GM21390 (cell line): ENCODE results near the gene SRGAP3.
"Not testable (repeated sequence)": the region's sequence is repeated elsewhere in the genome, so short reads cannot be mapped to it uniquely, and the experiment has no call there.

Experiments used
- ATAC-seq: cut with Tn5 transposase; IDR thresholded peaks from one replicate; pipeline ENCODE4 v1.9.1; 2021; ENCODE audit not compliant: unreplicated experiment

SRGAP3 gene

DNA sequence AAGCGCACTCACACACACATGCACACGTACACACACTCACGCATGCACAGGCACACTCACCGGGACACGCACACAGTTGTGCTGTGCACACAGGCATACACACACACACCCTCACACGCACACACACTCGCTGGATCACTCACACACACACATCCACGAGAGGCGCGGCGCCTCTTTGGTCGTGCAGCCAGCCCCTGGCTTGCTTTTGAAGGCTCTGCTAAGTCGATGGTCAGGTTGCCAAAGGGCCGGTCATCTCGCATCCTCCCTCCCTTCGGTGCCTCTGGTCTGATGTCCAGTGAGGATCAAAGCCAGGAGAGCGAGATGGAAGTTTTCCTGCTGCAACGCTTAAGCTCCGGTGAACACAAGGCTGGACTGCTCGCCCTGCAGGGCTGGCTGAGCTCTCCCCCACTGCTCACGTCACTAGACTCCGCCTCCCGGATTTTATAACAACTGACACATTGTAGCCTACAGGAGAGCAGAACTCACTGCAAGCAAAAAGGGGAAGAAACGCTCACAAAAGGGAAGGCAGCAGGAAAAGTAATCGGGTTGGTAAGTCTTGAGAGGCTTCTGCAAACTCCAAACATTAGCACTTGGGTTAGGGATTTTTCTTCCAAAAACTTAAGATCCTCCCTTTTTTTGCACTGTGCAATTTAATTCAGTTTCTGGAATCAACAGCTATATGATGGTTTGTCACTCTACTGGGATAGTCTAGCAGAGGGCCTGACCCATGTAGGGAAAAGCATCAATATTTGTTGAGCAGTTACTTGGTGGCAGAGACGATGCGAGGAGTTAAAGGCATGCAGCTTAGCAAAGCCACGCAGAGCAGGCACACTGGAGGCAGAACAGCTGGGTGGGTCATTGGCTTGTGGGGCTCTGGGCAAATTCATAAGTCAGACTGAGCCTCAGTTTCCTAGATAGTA, at the start of gene SRGAP3:
Gene SRGAP3 (minus strand): TSS at position 374 of the 920 bp plus-strand sequence. CDS start 695 bp downstream, outside the sequence.
- peak; percentile 100 for ATAC-seq

DNA sequence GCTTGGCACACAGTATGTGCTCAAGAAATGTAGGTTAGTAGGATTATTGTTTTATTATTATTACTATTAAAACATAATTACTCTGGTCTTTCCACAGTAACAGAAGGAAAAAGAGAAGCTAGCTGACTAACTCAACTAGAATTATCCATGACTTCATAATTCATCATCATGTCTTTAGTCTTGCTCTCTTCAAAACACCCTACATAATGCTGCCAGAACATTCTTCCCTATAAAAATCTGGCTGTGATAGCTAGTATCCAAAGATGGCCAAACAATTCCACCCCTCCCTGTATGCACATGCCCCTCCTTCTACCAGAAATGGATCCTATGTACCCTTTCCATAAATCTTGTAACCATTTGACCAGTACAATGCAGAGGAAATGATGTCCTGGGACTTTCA, 48.8 kb upstream of the SRGAP3 start:
- ATAC-seq, result no peak

DNA sequence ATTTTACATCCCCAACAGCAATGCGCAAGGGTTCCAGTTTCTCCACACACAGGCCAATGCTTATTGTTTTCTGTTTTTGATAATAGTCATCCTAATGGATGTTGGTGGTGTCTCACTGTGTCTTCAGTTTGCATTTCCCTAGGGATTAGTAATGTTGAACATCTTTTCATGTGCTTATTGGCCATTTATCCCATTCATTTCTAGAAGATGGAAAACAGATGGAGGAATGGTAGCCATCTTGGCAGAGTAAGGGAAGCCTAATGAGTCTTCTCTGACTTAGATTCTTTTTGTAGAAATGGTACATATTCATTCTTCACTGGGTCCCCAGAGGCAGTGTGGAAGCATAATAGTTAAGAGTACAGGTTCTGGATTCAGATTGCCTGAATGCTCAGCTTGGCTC, 46.8 kb upstream of the SRGAP3 start:
- no peak for ATAC-seq

DNA sequence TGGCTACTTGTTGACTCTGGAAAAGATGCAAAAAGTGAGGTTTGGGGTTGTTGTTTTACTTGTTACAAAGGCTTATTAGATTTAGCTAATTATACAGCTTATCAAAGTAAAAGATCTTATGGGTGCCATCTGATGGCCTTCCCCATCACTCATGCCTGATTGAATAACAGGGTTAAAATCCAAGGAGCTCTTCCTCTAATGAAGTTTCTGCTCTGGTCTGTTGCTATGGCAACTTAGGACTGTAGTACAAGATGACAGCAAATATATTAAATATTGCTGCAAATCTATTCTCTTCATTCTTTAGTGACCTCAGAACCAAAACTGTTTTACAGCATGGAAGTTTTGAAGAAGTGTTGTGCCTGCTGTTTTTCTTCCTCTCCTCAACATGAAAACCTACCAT, 45.6 kb upstream of the SRGAP3 start:
- no peak for ATAC-seq

DNA sequence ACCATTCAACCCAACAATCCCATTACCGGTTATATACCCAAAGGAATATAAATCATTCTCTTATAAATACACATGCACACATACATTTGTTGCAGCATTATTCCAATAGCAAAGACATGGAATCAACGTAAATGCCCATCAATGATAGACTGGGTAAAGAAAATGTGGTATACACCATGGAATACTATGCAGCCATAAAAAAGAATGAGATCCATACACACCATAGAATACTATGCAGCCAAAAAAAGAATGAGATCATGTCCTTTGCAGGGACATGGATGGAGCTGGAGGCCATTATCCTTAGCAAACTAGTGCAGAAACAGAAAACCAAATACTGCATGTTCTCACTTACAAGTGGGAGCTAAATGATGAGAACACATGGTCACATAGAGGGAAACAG, 44.5 kb upstream of the SRGAP3 start:
- ATAC-seq, result not testable (repeated sequence)

- no peak for ATAC-seq
Observed at GRCh38 chr3:9293076-9293475, 43.6 kb upstream of the SRGAP3 start.

DNA sequence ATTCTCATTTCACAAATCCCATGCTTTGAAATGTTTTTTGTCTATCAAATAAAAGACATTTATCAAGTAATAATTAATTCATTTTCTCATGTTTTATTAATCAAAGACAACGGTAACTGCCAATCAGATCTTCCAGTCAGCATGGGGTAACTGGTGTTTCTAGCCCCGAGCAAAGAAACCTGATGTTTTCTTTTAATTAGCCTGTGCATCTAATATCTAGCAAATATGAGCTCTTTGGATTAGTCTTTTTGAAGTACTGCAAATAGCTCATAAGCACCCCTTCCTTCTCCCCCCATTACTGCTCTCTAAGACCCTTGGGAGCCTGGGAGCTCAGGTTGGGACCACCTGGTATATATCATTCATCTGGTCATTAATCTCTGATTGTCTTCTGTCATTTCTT, 43.1 kb upstream of the SRGAP3 start:
- ATAC-seq, result no peak

DNA sequence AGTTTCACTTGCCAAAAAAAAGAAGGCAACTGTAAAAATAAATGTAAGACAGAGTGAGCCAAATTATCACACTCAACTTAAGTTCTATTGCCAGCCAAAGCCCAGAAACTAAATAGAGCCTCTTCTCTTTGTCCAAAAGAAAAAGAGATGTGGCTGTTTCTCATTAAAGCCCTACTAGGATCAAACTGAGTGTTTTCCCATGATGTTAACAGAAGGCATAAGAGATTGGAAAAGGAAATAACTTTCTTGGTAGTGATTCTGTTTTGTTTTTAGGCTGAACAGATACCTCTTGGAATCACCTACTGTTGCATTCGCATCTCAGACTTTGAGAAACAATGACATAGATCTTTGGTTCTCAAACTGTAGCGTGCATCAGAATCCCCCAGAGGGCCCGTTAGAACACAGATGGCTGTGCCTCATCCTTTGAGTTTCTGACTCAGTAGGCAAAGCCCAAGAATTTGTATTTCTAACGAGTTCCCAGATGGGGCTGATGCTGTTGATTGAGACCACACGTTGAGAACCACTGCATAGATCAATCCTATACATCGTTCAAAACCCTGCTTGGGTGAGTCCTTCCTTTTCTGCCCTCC, 42.5 kb upstream of the SRGAP3 start:
- ATAC-seq, result no peak

DNA sequence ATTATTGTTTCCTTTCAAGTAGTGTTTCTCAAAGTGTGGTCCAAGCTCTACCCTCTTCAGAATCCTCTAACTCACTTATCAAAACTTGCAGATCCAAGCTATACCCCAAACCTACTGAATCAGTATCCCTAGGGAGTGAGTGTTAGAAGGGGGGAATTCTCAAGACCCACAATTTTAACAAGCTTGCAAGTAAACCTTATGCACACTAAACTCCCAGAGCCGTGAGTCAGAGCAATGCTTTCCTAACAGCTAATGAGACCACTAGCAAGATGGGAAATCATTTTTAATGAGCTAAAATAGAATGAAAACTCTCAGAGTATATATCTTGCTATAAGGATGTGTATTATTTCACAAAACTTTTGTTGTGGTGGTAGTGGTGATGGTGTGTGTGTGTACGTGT, 41.1 kb upstream of the SRGAP3 start:
- no peak for ATAC-seq

DNA sequence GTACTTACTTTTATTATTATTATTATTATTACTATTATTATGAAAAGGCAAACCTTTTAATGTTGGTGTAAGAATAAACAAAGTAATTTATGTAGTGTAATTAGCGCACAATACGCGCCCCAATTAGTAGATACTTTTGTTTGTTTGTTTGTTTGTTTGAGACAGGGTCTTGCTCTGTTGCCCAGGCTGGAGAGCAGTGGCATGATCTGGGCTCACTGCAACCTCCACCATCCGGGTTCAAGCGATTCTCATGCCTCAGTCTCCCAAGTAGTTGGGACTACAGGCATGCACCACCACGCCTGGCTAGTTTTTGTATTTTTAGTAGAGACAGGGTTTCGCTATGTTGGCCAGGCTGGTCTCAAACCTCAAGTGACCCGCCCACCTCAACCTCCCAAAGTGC, 32.1 kb upstream of the SRGAP3 start:
- ATAC-seq, result not testable (repeated sequence)

DNA sequence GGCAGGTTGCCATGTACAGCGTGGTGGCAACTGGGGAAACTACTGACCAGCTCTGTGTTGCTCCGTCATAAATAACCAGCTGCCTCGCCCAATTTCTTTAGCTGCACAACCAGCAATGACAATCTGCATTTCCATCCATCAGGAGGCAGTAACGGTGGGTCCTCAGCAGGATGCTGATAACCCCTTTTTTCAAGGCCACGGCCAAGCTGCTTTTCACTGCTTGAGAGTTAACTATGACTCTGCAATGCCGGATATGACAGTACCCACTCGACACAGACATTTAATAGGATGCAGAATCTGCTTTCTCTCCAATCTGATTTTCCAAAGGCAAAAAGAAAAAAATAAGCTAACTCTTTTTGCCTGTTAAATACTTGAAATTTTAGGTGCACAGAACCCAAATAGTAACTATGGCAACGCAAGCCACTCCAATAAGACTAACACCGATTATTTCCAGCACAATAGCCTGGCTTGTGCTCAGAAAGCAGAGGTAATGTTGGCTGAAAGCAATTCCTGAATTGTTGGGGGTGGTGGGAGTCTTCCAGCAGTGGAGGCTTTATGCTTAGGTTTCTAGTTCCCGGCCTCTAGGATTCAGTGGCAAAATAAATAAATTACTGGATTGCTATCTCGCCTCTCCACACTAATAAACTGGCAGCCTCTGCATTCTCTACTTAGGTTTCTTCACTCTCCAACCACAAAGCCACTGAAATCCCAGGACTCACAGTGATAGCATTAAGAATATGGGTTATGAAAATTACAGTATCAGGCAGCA, 31.2 kb upstream of the SRGAP3 start:
- ATAC-seq, result no peak

DNA sequence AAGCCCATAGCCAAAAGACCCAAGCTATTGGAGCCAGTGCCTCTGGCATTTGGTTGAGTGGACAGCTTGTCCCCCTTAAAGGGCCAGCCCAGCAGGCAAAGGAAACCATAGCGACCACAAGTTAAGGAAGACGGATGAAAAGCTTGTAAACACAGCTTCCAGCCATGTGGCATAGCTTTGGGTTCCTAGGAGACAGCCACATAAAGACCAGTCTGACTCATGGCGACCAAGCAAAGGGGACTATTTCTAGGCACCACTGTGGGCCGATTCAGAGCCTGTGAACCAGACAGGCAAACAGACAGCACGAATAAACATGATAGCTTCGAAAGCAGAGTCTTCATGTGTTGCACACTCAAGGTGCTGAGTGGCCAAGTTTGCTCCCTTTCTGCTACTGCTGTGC, 30.5 kb upstream of the SRGAP3 start:
- ATAC-seq, result no peak

DNA sequence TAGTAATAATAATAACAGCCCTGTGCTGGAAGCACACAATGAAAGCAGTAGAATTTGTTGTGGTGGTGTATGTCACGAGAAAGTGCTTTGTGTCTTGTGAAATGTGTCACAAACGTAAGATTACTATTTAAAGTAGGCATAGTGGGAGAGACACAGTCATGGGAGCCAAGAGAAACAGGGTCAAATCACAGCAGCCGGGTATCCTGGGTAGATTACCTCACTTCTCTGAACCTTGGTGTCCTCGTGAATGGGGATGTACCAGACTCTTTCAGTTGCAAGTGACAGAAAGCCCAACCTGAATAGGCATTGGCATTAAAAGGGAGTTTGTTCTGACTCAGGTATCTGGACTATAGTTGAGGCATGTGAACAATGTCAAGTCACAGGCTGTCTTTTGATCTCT, 29.1 kb upstream of the SRGAP3 start:
- ATAC-seq, result no peak

DNA sequence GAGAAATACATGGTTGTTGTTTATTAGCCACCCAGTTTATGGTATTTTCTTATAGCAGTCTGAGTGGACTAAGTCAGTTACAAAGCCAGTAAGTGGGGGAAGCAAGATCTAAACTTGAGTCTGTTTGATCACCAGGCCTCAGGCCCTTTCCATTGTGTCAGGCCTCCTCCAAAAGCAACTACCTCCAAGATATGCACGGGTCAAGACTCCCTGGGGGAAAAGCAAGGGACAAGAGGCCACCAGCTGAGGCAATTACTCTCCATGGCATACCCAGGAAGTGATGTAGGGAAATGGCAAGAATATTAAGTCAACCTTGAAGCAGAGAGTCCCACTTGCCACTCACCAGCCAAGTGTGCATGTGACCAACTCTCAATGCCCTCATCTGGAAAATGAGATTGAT, 28.6 kb upstream of the SRGAP3 start:
- no peak for ATAC-seq

DNA sequence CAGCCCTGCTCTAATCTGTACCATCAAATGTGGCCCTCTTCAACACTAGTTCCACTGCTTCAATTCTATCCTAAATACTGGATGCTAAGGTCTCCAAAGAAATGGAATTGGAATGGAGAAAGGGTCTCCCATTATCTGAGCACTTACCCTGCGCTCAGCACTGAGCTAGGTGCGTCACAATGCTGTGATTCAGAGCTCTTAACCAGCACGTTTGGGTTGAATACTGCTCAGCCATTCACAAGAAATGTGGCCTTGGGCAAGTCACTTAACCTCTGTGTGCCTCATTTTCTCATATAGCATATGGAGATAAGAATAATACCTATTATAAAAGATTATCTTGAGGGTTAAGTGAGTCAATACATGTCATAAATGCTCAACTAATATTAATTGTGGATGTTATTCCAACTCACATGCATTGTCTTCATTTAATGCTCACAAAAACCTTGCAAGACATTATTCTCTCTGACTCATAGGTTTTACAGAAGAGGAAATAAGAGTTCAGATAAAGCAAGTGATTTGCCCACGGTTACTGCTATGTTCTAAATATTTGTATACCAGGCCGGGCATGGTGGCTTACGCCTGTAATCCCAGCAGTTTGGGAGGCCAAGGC, 27.4 kb upstream of the SRGAP3 start:
- ATAC-seq, result no peak

DNA sequence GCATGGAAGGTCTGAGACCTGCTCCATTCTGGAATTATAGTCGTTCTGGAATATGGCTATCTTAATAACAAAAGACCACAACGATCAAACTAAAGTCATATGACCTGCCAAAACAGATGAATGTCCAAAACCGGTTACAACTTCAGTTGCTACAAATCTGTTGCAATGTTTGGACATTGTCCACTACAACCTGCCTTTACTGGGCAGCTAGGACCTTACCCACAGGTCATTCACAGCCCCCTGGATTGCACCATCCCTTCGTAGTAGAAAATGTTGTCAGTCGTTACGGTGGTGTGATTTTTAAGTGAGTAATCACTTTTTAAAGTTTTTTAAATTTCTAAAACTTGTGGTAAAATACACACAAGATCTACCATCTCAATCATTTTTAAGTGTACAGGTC, 22.5 kb upstream of the SRGAP3 start:
- no peak for ATAC-seq

DNA sequence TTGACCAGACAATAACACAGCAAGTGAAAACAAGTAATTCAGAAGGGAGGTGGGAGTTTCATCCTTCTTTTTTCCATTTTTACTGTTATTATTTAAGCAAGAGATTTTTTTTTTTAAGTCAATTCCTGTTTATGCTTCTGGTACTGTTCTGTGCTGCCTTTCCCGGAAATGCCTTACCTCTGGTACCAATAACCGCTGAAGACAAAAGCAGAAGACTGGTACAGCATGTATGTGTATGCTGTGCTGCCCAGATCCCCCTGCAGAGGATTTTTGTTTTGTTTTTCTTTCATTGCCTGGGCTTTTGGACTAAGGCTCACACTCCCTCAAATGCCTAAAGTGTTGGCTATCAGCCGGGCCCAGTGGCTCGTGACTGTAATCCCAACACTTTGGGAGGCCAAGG, 21.3 kb upstream of the SRGAP3 start:
- no peak for ATAC-seq

DNA sequence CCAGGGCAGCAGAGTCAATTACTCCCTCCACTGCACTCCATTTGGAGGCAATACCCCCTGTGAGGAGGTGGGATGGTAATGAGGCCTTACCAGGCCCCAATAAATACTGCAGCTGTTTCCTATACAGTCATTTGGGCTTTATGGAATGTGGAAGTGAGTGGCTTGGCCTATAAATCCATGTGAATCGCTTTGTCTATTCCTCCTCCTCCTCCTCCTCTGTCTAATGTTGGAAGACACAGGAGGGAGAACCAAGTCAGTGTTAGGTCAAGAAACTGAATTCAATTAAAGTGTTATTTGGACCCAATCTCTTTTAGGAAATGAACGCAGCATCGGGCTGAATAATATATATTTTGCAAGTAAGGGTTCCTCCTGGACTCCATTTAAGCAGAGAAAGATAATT, 17.3 kb upstream of the SRGAP3 start:
- ATAC-seq, result no peak

DNA sequence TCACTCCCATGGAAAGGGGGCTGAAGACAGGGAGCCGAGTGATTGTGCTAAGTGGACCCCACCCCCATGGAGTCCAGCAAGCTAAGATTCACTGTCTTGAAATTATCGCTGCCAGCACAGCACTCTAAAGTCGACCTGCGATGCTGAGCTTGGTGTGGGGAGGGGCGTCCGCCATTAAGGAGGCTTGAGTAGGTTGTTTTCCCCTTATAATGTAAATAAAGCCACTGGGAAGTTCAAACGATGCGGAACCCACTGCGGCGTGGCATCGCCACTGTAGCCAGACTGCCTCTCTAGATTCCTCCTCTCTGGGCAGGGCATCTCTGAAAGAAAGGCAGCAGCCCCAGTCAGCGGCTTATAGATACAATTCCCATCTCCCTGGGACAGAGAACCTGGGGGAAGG, 10.9 kb upstream of the SRGAP3 start:
- no peak for ATAC-seq

DNA sequence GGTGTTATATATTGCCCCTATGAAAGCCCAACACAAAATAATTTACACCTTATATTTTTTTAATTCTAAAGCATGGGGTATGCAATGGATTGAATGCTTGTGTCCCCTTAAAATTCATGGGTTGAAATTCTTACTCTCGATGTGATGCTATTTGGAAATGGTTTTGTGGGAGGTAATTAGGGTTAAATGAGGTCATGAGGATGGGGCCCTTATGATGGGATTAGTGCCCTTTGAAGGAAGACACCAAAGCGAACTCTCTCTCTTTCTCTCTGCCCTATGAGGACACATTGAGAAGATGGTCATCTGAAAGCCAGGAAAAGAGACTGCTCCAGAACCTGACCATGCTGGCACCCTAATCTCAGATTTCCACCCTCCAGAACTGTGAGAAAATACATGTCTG, 7.6 kb upstream of the SRGAP3 start:
- ATAC-seq, result no peak

DNA sequence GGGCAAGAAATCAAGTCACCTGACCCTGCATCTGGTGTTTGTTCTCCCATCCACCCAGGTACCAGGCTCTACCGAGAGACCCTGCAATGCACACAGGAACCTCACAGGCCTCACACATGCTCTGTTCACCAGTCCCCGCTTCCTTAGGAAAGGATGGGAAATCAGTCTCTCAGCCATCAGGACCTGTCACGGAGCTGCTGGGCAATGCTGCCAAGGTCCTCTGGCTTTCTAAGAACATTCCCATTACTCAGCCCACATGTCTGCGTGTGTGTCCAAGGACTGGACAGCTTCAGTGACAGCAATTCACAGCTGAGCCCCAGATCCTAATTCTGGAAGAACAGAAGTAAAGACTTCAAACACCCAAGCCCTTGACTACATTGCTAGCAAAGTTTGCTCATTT, 6.5 kb upstream of the SRGAP3 start:
- ATAC-seq, result no peak
